GM12892 (cell line): ENCODE data around the gene SHC4. TPM values are rescaled to one million over a fixed set of nuclear protein-coding genes. Genes with fewer than 3 reads are reported as not detected.
A peak's percentile ranks its signal among the peaks of the same experiment; 100 is the strongest.

ENCODE experiments used
- DNase-seq: peaks from one replicate; pipeline ENCODE4 v3.0.0; 2011; ENCODE audit not compliant: insufficient read length
- FAIRE-seq: peaks from 2 replicates; lab custom pipeline; 2011; peaks lifted over from hg19 to GRCh38; lab: Jason Lieb, UNC
- POLR2A ChIP-seq: IDR thresholded peaks from 2 replicates; pipeline ENCODE4 v1.6.1; 2011; ENCODE audit warnings: low read depth, low read length, control low read depth
- POLR2AphosphoS5 ChIP-seq: IDR thresholded peaks from 2 replicates; pipeline ENCODE4 v1.6.1; 2011; ENCODE audit warnings: low read depth, low read length, control low read depth
- TAF1 ChIP-seq: IDR thresholded peaks from 2 replicates; pipeline ENCODE4 v1.6.1; 2011; ENCODE audit warnings: low read depth, mild to moderate bottlenecking, control low read depth, low read length, borderline replicate concordance
- polyA plus RNA-seq: library from polyadenylated mRNA; unstranded; fragments of >200 nt; gene quantifications from one replicate; pipeline ENCODE4 v1.2.1, GENCODE V29; 2012; ENCODE audit warnings: missing spikeins, inconsistent platforms; ENCODE audit not compliant: missing spikeins

Gene SHC4, protein sequence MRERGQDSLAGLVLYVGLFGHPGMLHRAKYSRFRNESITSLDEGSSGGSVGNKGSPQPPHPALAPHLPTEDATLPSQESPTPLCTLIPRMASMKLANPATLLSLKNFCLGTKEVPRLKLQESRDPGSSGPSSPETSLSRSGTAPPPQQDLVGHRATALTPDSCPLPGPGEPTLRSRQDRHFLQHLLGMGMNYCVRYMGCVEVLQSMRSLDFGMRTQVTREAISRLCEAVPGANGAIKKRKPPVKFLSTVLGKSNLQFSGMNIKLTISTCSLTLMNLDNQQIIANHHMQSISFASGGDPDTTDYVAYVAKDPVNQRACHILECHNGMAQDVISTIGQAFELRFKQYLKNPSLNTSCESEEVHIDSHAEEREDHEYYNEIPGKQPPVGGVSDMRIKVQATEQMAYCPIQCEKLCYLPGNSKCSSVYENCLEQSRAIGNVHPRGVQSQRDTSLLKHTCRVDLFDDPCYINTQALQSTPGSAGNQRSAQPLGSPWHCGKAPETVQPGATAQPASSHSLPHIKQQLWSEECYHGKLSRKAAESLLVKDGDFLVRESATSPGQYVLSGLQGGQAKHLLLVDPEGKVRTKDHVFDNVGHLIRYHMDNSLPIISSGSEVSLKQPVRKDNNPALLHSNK
- polyA plus RNA-seq: not detected

DNA sequence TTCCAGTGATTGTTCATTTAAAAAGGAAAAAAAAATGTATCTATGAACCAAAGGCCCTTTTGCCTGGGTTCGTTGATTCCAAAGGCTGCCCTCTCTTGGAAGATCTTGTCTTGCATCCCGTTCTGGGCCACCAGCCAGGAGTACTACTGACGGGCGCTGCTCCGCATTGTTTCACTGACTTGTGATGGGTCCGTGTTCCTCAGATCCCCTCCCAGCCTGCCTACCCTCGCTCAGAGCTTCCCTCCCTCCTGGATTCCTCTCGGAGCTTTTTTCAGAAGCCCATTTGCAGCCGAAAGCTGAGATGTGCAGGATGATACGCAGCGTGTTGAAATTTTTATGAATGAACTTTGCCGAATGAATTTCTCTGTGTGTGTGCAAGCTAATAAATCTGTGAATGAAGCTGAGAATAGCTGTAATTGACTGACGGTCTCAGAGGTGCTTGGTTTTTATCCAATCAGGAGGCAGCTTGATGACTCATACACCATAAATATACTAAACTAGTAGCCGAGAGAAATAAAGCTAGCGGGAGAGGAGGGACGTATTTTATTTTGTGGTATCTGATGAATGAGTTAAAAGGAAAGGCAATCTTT lies at the start of gene SHC4:
SHC4 (minus strand) TSS at position 396 of the 590 bp plus-strand sequence. CDS start 904 bp downstream, outside the sequence.
- TF ChIP-seq POLR2A (no peak), TAF1 (no peak), POLR2AphosphoS5 (no peak)
- FAIRE-seq (no peak), DNase-seq (no peak)

DNA sequence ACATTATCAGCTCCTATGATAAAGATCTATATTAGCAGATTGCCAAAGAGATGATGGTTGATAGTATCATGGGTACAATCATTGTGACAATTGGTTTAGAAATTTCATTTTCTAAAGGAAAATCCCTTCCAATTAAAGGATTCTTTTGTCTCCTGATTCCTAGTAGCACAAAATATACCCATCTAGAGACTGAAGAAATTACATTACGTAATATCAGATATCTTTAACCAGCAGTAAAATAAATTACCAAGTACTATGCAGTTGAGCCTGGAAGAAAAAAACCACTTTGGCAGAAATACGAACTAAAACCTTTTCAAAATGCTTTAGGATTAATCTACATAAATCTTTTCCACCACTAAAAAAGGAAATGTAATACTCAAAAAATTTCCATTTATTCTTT lies 35.6 kb upstream of the SHC4 start:
- DNase-seq (no peak), FAIRE-seq (no peak)
- TF ChIP-seq TAF1 (no peak), POLR2AphosphoS5 (no peak), POLR2A (no peak)

DNA sequence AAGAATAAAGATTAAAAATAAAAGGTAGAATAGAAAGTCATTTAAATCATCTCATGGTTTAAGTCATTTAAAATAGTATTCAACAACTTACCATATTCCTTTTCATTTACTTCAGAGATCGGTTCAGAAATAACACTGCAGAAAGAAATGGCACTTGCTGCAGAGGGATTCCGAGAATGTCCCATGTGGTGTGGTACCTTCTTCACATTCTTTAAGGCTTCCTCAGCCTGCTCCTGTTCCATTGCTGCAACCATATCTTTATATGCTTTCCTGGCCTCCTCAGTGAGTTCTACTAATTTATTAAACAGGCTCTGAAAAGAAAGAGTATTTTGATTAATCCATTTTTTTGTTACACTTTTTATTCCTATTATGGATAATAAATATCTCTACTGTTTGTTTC lies 32.6 kb upstream of the SHC4 start:
- no peak for TF ChIP-seq POLR2A
- FAIRE-seq: no peak
- no peak for DNase-seq

DNA sequence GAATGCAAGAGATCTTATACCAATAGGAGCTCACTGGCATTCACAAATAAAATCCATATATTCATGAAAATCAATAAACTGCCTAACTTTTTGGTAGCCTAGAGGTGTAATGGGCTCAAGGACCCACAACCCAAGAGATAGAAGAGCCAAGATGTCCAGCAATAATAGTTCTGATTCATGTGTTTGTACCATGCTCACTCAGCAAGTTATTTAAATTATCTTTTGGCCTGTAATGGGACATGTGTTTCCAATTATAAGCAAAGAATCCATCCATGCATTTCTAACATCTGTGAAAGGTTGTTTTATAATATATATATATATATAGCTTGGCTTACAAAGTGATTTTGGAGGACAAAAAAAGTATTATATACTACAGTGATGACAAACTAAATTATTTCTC lies 29.7 kb upstream of the SHC4 start:
- TF ChIP-seq TAF1 (no peak), POLR2A (no peak), POLR2AphosphoS5 (no peak)
- DNase-seq (no peak), FAIRE-seq (no peak)

DNA sequence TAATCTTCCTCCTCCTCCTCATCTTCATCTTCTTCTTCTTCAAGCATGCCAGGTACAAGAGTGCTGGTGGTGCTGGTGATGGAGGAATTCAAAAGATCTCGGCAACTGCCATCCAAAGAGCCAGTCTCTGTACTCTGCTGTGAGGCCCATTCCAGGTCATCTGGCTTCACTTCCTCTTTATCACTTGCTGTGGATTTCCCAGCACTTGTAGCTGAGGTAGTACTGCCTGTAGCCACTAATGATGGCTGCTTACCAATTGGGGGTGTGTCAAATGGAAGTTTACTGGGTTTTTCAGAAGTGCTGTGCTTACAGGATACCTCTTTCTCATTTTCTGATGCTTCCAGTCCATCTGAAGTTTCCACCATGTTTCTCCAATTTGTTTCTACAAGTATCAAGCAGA lies 28.8 kb upstream of the SHC4 start:
- TF ChIP-seq POLR2A (no peak), POLR2AphosphoS5 (no peak)
- peak; percentile 14 for FAIRE-seq
- peak; percentile 14 for DNase-seq

DNA sequence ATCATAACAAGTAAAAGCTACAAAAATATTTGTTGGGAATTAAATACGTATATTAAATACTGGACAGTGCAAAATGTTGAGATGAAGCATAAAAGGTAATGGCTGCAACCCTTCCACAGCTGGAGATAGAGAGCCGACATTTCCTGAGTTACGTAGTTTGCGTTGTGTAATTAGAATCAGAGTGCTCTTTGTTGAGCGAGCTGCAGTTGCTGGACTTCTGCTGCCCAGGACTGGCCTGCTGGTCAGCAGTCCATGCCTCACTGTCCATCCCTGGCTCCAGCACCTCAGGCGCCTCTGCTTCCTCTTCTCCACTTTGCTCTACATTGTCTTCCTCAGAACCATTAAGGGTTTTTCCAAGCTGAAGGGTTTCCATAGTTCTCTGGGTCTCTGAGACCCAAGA lies 28.4 kb upstream of the SHC4 start:
- TF ChIP-seq POLR2AphosphoS5 (no peak), TAF1 (no peak)
- DNase-seq (no peak), FAIRE-seq (no peak)

DNA sequence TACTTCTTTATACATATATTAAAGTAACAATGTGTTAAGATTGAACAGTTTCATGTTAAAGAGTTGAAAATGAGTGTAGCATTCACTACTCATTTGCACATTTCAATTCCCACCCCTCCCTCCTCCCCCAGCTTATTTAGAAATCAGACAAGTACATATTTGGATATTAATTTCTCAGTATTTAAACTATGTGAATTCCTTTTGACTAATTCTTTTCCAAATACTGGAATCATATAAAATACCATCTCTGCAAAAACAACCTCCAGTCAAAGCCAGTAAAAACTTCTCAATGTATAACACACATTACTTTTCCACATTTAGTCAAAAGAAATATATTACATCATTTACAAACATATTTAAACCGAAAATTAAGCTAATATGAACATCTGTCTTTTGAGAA lies 25.5 kb upstream of the SHC4 start:
- FAIRE-seq (no peak), DNase-seq (no peak)
- TF ChIP-seq TAF1 (no peak), POLR2AphosphoS5 (no peak), POLR2A (no peak)

DNA sequence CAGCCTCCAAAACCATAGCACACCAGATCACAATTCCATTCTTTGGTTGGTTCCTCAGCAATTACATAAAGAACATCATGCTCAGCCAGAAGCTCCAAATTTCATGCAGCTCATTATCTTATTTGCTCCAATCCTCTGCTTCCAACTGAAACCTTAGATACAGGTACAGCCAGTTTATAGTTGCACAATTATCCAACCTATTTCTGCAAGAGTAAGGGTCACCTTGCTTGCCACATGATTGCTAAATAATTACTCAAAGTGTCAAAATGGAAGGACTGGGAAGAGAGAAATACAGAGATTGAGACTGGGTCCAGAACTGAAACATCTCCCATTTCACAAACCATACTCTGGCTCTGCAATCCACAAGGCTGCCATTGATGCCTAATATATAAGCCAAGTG lies 23.4 kb upstream of the SHC4 start:
- FAIRE-seq (no peak), DNase-seq (no peak)
- TF ChIP-seq POLR2AphosphoS5 (no peak), POLR2A (no peak), TAF1 (no peak)

DNA sequence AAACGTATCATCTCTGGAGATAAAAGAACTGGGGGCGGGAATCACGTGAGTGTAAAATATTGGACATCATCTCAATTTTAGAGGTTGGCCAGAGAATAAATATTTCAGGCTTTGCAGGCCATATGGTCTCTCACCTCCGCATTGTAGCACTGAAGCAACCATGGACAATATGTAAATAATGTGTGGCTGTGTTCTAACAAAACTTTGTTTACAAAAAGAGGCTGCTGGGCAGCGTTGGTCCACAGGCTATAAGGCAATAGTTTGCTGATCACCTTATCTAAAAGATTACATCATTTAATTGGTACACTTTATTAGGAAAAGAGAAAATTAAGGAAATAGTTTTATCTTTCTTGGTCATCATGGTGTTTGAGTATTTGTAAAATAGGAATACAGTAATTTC lies 22.5 kb upstream of the SHC4 start:
- no peak for DNase-seq
- no peak for FAIRE-seq
- no peak for TF ChIP-seq TAF1
- no peak for TF ChIP-seq POLR2A
- no peak for TF ChIP-seq POLR2AphosphoS5

DNA sequence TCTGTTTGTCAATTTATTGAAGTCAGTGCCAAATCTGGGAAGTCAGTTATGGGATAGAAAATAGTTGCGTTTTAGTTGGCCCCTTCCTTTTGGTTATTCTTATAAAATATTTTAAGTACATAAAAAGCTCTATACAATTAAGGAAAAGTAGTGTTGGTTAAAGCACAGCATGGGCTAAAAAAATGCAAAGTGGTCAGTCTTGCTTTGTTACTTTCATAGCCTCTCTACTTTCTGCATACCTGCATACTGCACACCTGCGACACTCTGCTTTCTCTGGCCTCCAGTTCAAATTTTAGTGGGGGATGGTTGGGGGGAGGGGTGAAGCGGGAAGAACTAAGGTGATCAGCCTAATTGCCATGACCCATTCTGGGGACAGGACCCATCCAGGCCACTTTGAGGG lies 21.8 kb upstream of the SHC4 start:
- FAIRE-seq (no peak), DNase-seq (no peak)
- no peak for TF ChIP-seq POLR2A
- TF ChIP-seq TAF1: no peak
- TF ChIP-seq POLR2AphosphoS5: no peak

DNA sequence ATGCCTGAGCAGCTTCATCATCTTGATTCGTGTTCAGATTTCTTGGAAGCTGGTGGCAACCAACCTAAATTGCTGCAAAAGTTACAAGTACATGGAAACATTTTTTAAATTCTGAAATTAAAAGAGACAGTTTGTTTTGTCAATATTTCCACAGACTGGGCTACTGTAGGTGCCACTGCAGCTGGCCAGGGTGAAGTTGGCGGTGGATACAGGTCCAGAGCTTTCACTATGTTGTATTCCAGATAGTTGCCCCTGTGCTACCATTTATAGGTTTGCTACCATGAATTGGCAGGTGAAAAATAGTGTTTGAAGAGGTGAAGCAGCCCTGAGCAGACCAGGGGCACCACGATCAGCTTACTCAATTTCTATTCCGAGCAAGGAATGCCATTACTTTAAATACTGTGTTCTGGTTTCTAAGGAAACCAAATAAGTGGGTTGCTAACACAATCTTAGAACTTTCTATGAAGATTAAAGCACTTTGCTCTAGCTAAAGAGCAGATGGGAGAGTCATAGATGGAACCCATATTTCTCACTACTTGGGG lies 21.2 kb upstream of the SHC4 start:
- FAIRE-seq (no peak), DNase-seq (no peak)
- TF ChIP-seq POLR2A (no peak), TAF1 (no peak)

DNA sequence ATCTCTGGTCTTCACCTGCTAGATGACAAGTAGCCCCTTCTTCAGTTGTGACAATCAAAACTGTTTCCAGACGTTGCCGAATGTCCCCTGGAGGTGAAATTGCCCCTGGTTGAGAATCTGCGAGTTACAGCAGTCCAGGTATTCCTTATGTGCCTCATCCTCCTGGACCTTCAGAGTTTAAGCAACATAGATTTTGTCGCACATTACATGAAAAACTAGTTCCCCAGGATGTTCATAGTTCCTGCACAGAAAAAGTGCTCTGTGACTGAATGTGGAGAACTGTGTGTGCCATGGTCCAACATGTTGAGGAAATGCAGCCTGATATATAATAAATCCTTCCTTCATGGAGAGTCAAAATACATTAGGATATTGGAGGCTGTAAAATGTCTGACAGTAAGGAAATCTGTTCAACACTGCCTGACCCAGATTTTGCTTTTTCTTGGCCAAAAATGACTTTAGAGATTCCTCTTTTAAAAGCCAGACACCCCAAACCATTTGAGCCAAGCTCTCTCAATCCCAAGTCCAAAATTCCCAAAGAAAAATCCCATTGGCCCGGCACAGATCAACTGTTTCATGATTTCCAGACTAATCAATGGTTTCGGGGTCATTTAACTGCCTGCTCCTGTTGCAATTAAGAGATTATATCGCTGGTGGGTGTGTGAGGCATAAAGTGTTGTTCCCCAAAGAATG lies 20.4 kb upstream of the SHC4 start:
- DNase-seq (no peak), FAIRE-seq (no peak)
- no peak for TF ChIP-seq POLR2AphosphoS5
- no peak for TF ChIP-seq TAF1
- TF ChIP-seq POLR2A: no peak

DNA sequence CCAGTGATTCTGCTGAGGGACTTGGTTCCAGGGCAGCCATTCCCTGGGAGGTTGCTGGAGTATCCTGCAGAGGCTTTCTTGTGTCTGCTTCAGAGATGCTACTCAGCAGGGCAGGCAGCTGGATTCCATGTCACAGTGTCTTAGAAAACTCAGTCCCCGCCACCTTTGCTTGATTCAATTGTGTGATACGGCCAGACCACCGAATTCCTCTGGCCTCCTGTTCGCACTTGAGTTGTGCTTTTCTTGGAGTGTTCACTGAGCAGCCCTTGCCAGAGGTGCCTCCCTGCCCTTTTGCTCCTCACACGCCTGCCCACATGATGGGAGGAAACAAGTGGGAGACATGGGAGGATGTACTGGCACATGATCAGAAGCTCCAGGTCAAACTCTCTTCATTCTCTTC lies 19.6 kb upstream of the SHC4 start:
- DNase-seq: no peak
- TF ChIP-seq POLR2AphosphoS5 (no peak), POLR2A (no peak), TAF1 (no peak)
- FAIRE-seq: no peak
